ENCODE data around the gene WWC2.

WWC2 gene

GRCh38 chr4:183098723-183099536 lies at the start of gene WWC2:
TSS of gene WWC2 (plus strand) at chr4:183099257. CDS start at chr4:183099492, 235 bp downstream.
- peak; percentile 65 for DNase-seq

GRCh38 chr4:183053681-183054080 lies 45.4 kb upstream of the WWC2 start:
- DNase-seq, result no peak

GRCh38 chr4:183057255-183057654 lies 41.8 kb upstream of the WWC2 start:
- DNase-seq, result no peak

GRCh38 chr4:183059797-183060196 lies 39.3 kb upstream of the WWC2 start:
- no peak for DNase-seq

- DNase-seq, result no peak
Measured at GRCh38 chr4:183068502-183068901, 30.6 kb upstream of the WWC2 start.

- no peak for DNase-seq
Measured at GRCh38 chr4:183071222-183071621, 27.8 kb upstream of the WWC2 start.

- DNase-seq, result no peak
Measured at GRCh38 chr4:183072176-183072575, 26.9 kb upstream of the WWC2 start.

- no peak for DNase-seq
Measured at GRCh38 chr4:183073838-183074145, 25.3 kb upstream of the WWC2 start.

GRCh38 chr4:183074288-183074990 lies 24.6 kb upstream of the WWC2 start:
- DNase-seq, result no peak

GRCh38 chr4:183078634-183079033 lies 20.4 kb upstream of the WWC2 start:
- no peak for DNase-seq

- DNase-seq, result no peak
Measured at GRCh38 chr4:183080372-183081115, 18.5 kb upstream of the WWC2 start.

GRCh38 chr4:183081116-183081469 lies 18.0 kb upstream of the WWC2 start:
- DNase-seq, result no peak

- DNase-seq, result no peak
Measured at GRCh38 chr4:183082053-183082452, 17.0 kb upstream of the WWC2 start.

- DNase-seq, result no peak
Measured at GRCh38 chr4:183094393-183095198, 4.5 kb upstream of the WWC2 start.

GRCh38 chr4:183095199-183095512 lies 3.9 kb upstream of the WWC2 start:
- DNase-seq, result no peak

- no peak for DNase-seq
Measured at GRCh38 chr4:183096276-183096965, 2.6 kb upstream of the WWC2 start.

GRCh38 chr4:183097231-183098018 lies 1.6 kb upstream of the WWC2 start:
- peak; percentile 32 for DNase-seq

GRCh38 chr4:183098019-183098722 lies 886 bp upstream of the WWC2 start:
- no peak for DNase-seq

GRCh38 chr4:183099537-183100297 lies 660 bp downstream of the WWC2 start:
- DNase-seq, result no peak

GRCh38 chr4:183100298-183100599 lies 1.2 kb downstream of the WWC2 start:
- DNase-seq, result no peak

- DNase-seq, result no peak
Measured at GRCh38 chr4:183100827-183101226, 1.8 kb downstream of the WWC2 start.

Measured in CD4-positive, alpha-beta T cell treated with Interleukin-17A for 1 hour (primary cell).